HG03439 (cell line): Measurements from ENCODE around the gene TRAM2.

ENCODE experiments used
- ATAC-seq: cut with Tn5 transposase; IDR thresholded peaks from one replicate; pipeline ENCODE4 v1.9.1; 2021; ENCODE audit warnings: mild to moderate bottlenecking, moderate library complexity; ENCODE audit not compliant: unreplicated experiment

TRAM2 gene

GRCh38 chr6:52512199-52512598, 64.7 kb downstream of the TRAM2 start:
- ATAC-seq, result no peak

GRCh38 chr6:52511572-52512151, 65.2 kb downstream of the TRAM2 start:
- ATAC-seq, result no peak

- ATAC-seq, result no peak
These were observed 65.7 kb downstream of the TRAM2 start for GRCh38 chr6:52511163-52511562.

- no peak for ATAC-seq
These were observed 66.7 kb downstream of the TRAM2 start for GRCh38 chr6:52510213-52510562.

GRCh38 chr6:52509281-52510212, 67.3 kb downstream of the TRAM2 start:
- no peak for ATAC-seq

GRCh38 chr6:52508261-52508739, 68.6 kb downstream of the TRAM2 start:
- ATAC-seq, result no peak

- no peak for ATAC-seq
These were observed 69.2 kb downstream of the TRAM2 start for GRCh38 chr6:52507557-52508260.

GRCh38 chr6:52506476-52506875, 70.4 kb downstream of the TRAM2 start:
- no peak for ATAC-seq

- ATAC-seq, result no peak
These were observed 71.0 kb downstream of the TRAM2 start for GRCh38 chr6:52505726-52506409.

- no peak for ATAC-seq
These were observed 72.1 kb downstream of the TRAM2 start for GRCh38 chr6:52504782-52505136.

- ATAC-seq, result no peak
These were observed 72.7 kb downstream of the TRAM2 start for GRCh38 chr6:52503851-52504781.

GRCh38 chr6:52503323-52503747, 73.5 kb downstream of the TRAM2 start:
- ATAC-seq, result no peak

- no peak for ATAC-seq
These were observed 74.4 kb downstream of the TRAM2 start for GRCh38 chr6:52502306-52503029.

GRCh38 chr6:52500238-52501129, 76.4 kb downstream of the TRAM2 start:
- no peak for ATAC-seq

- no peak for ATAC-seq
These were observed 77.1 kb downstream of the TRAM2 start for GRCh38 chr6:52499681-52500236.

- no peak for ATAC-seq
These were observed 77.8 kb downstream of the TRAM2 start for GRCh38 chr6:52499026-52499425.

GRCh38 chr6:52498538-52499017, 78.3 kb downstream of the TRAM2 start:
- ATAC-seq, result peak; percentile 41
